A549 (cell line): ENCODE data around the gene C6orf52. TPM values are rescaled to one million over a fixed set of nuclear protein-coding genes. Genes with fewer than 3 reads are reported as not detected.

ENCODE experiments used
- ATAC-seq, 2 experiments: fragments of 200-7000 bp in 1 of 2; fragments of >200 bp in 1 of 2; cut with Nextera tagmentation in 1 of 2; cut with Tn5 transposase in 1 of 2; 3 replicates each; pipeline versions ENCODE4 v1.8.0 to v1.9.1; 2018 to 2020; ENCODE audit warnings: mild to moderate bottlenecking in 1 of 2, moderate library complexity in 1 of 2
- CTCF ChIA-PET: fragments of 300-600 bp; sonication (Branson Sonifier 250); formaldehyde crosslinking; extraction: SDS; loops from one replicate; lab custom pipeline; 2021; ENCODE audit warnings: antibody characterized with exemption, inconsistent platforms; lab: Yijun Ruan, JAX
- POLR2A ChIA-PET: fragments of 350-600 bp; formaldehyde crosslinking; extraction: SDS; loops from one replicate; lab custom pipeline; 2021; ENCODE audit warnings: antibody characterized with exemption, inconsistent platforms; lab: Yijun Ruan, JAX
- DNase-seq, 2 experiments: peaks; one replicate each; pipeline versions ENCODE4 v3.0.0 to v3.0.0-alpha.2; 2011 to 2016; ENCODE audit warnings: low read depth in 1 of 2, low spot score in 1 of 2
- FAIRE-seq: peaks from 2 replicates; lab custom pipeline; 2011; peaks lifted over from hg19 to GRCh38; lab: Jason Lieb, UNC
- H3K27ac ChIP-seq, 2 experiments: fragments of >200 bp; sonication (Bioruptor Twin); formaldehyde crosslinking; 3 replicates each; pipeline ENCODE4 v1.5.1; 2016 to 2017
- H3K4me1 ChIP-seq: fragments of >200 bp; sonication (Bioruptor Twin); formaldehyde crosslinking; 3 replicates; pipeline ENCODE4 v1.6.1; 2016
- H3K4me2 ChIP-seq: fragments of >200 bp; sonication (Bioruptor Twin); formaldehyde crosslinking; 3 replicates; pipeline ENCODE4 v1.6.1; 2016
- H3K4me3 ChIP-seq: fragments of >200 bp; sonication (Bioruptor Twin); formaldehyde crosslinking; 3 replicates; pipeline ENCODE4 v1.5.1; 2016
- H3K9me3 ChIP-seq: fragments of >200 bp; sonication (Bioruptor Twin); formaldehyde crosslinking; 3 replicates; pipeline ENCODE4 v1.6.1; 2016
- CBX8 ChIP-seq: fragments of 200-600 bp; sonication (generic); IDR thresholded peaks from 2 replicates; pipeline ENCODE4 v1.6.1; 2016
- CHD4 ChIP-seq: fragments of 200-600 bp; sonication (generic); IDR thresholded peaks from 2 replicates; pipeline ENCODE4 v1.6.1; 2016; ENCODE audit warnings: antibody characterized with exemption, mild to moderate bottlenecking, borderline replicate concordance
- EP300 ChIP-seq, 2 experiments: fragments of >200 bp; sonication (Bioruptor Twin); formaldehyde crosslinking; IDR thresholded peaks; 2 replicates in 1 of 2; 3 replicates in 1 of 2; pipeline ENCODE4 v1.6.1; 2016 to 2017
- FOSB ChIP-seq: fragments of 250-450 bp; sonication (Bioruptor Pico); IDR thresholded peaks from 2 replicates; pipeline ENCODE4 v1.5.0; 2020; ENCODE audit warnings: mild to moderate bottlenecking, moderate library complexity
- FOSL2 ChIP-seq, 2 experiments: fragments of 450-650 bp in 1 of 2; fragments of >200 bp in 1 of 2; sonication (Bioruptor Twin) in 1 of 2; formaldehyde crosslinking; IDR thresholded peaks; 2 replicates each; pipeline versions ENCODE4 v1.5.0 to v1.6.1; 2016 to 2020; ENCODE audit warnings: mild to moderate bottlenecking in 1 of 2, moderate library complexity in 1 of 2
- HEYL ChIP-seq: fragments of 250-450 bp; sonication (Bioruptor Pico); IDR thresholded peaks from 2 replicates; pipeline ENCODE4 v1.8.0; 2021; ENCODE audit warnings: mild to moderate bottlenecking, moderate library complexity
- HOXA7 ChIP-seq: fragments of 250-450 bp; sonication (Bioruptor Pico); IDR thresholded peaks from 2 replicates; pipeline ENCODE4 v1.5.0; 2020; ENCODE audit warnings: mild to moderate bottlenecking, moderate library complexity
- HOXB13 ChIP-seq: fragments of 250-450 bp; sonication (Bioruptor Pico); IDR thresholded peaks from 2 replicates; pipeline ENCODE4 v1.5.0; 2020; ENCODE audit warnings: low read depth, mild to moderate bottlenecking, moderate library complexity
- KDM5A ChIP-seq: fragments of 200-600 bp; sonication (generic); IDR thresholded peaks from 2 replicates; pipeline ENCODE4 v1.6.1; 2016; ENCODE audit warnings: antibody characterized with exemption, mild to moderate bottlenecking
- NPAS2 ChIP-seq: fragments of 250-450 bp; sonication (Bioruptor Pico); IDR thresholded peaks from 2 replicates; pipeline ENCODE4 v1.8.0; 2022; ENCODE audit warnings: mild to moderate bottlenecking, moderate library complexity, borderline replicate concordance
- NR3C1 ChIP-seq: fragments of >200 bp; sonication (Bioruptor Twin); formaldehyde crosslinking; IDR thresholded peaks from 3 replicates; pipeline ENCODE4 v1.6.1; 2017
- RNF2 ChIP-seq: fragments of 200-600 bp; sonication (generic); IDR thresholded peaks from 2 replicates; pipeline ENCODE4 v1.6.1; 2016; ENCODE audit warnings: low read depth, mild to moderate bottlenecking, antibody characterized with exemption, moderate library complexity, borderline replicate concordance
- ZSCAN20 ChIP-seq: fragments of 250-450 bp; sonication (Bioruptor Pico); IDR thresholded peaks from 2 replicates; pipeline ENCODE4 v1.8.0; 2022; ENCODE audit warnings: mild to moderate bottlenecking, moderate library complexity
- WGBS: methylation state at CpG from one replicate; pipeline ENCODE4 v1.1.6; 2017; ENCODE audit errors: missing lambda C conversion rate; 5-methylcytosine and 5-hydroxymethylcytosine counted together
- polyA plus RNA-seq, 4 experiments: library from polyadenylated mRNA; depleted of rRNA in 3 of 4; stranded (reverse); fragments of >200 nt; fragmentation: RNase III in 1 of 4; extraction: RNeasy Plus Mini Kit Qiagen cat#74134 plus additional on column Dnase treatment in 1 of 4; gene quantifications; 2 replicates in 3 of 4; 3 replicates in 1 of 4; pipeline ENCODE4 v1.2.3, GENCODE V29; 2011 to 2017
- TF ChIP-seq, protein P1 (sequence below): fragments of >200 bp; sonication (Bioruptor Twin); formaldehyde crosslinking; IDR thresholded peaks from 2 replicates; pipeline ENCODE4 v1.6.1; 2016
- TF ChIP-seq, protein P2 (sequence below): fragments of 200-600 bp; sonication (generic); IDR thresholded peaks from 2 replicates; pipeline ENCODE4 v1.6.1; 2016; ENCODE audit warnings: antibody characterized with exemption, mild to moderate bottlenecking, moderate library complexity
- TF ChIP-seq, protein P3 (sequence below): fragments of 250-450 bp; sonication (Bioruptor Pico); IDR thresholded peaks from 2 replicates; pipeline ENCODE4 v1.5.0; 2020; ENCODE audit warnings: low read depth, mild to moderate bottlenecking, moderate library complexity

Gene C6orf52
- polyA plus RNA-seq, 2 of the 4 experiments (the other 2 are of a cell fraction): 1.3 to 2.2 TPM

DNA sequence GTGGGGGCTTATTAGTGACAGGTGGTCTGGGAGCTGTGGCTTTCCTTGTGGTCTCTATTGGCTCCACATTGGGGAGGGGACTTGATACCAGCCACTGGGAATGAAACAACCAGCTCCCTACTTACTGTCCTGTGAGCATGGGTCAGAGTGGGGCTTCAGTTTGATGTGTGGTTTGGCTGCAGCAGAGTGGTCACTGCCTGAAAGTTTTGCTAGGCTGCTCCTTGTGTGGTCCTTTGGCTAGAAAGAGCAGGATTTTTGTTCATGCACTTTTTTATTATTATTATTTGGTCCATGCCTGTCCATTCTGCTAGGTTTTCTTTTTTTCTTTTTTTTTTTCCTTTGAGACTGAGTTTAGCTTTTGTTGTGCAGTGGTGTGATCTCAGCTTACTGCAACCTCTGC lies 45.6 kb upstream of the C6orf52 start (continued):
- TF ChIP-seq KDM5A (no peak), CBX8 (no peak)

DNA sequence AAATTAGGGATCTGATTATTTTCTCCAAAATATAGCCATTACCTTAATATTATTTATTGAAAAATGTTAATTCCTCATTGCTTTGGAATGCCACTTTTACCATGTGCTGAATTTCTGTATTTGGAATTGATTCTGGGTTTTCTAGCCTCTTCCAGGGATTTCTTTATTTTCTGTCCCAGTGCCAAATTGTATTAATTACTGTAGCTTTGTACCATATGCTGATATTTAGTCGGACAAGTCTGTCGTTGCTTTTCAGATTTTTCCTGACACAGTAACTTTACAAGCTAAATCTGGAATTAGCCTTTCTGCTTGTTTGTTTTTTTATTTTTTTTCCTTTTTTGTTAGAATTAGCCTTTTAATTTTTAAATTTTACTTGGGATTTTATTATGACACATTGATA lies 42.3 kb upstream of the C6orf52 start:
- TF ChIP-seq HOXA7 (CRISPR knock-in tag): no peak
- no peak for TF ChIP-seq EP300 (IDR thresholded peaks at IDR 0.05)
- TF ChIP-seq NR3C1: no peak
- TF ChIP-seq, protein P1, sequence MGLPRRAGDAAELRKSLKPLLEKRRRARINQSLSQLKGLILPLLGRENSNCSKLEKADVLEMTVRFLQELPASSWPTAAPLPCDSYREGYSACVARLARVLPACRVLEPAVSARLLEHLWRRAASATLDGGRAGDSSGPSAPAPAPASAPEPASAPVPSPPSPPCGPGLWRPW: no peak
- TF ChIP-seq, protein P2, sequence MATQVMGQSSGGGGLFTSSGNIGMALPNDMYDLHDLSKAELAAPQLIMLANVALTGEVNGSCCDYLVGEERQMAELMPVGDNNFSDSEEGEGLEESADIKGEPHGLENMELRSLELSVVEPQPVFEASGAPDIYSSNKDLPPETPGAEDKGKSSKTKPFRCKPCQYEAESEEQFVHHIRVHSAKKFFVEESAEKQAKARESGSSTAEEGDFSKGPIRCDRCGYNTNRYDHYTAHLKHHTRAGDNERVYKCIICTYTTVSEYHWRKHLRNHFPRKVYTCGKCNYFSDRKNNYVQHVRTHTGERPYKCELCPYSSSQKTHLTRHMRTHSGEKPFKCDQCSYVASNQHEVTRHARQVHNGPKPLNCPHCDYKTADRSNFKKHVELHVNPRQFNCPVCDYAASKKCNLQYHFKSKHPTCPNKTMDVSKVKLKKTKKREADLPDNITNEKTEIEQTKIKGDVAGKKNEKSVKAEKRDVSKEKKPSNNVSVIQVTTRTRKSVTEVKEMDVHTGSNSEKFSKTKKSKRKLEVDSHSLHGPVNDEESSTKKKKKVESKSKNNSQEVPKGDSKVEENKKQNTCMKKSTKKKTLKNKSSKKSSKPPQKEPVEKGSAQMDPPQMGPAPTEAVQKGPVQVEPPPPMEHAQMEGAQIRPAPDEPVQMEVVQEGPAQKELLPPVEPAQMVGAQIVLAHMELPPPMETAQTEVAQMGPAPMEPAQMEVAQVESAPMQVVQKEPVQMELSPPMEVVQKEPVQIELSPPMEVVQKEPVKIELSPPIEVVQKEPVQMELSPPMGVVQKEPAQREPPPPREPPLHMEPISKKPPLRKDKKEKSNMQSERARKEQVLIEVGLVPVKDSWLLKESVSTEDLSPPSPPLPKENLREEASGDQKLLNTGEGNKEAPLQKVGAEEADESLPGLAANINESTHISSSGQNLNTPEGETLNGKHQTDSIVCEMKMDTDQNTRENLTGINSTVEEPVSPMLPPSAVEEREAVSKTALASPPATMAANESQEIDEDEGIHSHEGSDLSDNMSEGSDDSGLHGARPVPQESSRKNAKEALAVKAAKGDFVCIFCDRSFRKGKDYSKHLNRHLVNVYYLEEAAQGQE: no peak
- no peak for TF ChIP-seq NPAS2 (CRISPR knock-in tag)
- no peak for TF ChIP-seq FOSB (CRISPR knock-in tag)
- no peak for TF ChIP-seq HOXB13 (CRISPR knock-in tag)
- TF ChIP-seq, protein P3, sequence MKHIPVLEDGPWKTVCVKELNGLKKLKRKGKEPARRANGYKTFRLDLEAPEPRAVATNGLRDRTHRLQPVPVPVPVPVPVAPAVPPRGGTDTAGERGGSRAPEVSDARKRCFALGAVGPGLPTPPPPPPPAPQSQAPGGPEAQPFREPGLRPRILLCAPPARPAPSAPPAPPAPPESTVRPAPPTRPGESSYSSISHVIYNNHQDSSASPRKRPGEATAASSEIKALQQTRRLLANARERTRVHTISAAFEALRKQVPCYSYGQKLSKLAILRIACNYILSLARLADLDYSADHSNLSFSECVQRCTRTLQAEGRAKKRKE: no peak
- no peak for TF ChIP-seq FOSL2 (IDR thresholded peaks at IDR 0.05)
- TF ChIP-seq FOSL2 (CRISPR knock-in tag; IDR thresholded peaks at IDR 0.05): no peak
- no peak for TF ChIP-seq ZSCAN20 (CRISPR knock-in tag)
- no peak for TF ChIP-seq RNF2
- no peak for TF ChIP-seq HEYL (CRISPR knock-in tag)
- TF ChIP-seq CHD4: no peak
- H3K27ac ChIP-seq: no peak overlapping the region; a peak in 1 of 6 replicates
- POLR2A ChIA-PET: no interaction called here
- no peak overlapping the region for H3K4me2 ChIP-seq
- 87% methylated on average over 2 of the region's 2 CpGs for WGBS
- DNase-seq: no peak
- no peaks in the 10 kb centered on the region for H3K9me3 ChIP-seq
- no peak for ATAC-seq
- CTCF ChIA-PET: interaction anchor here (1.4 kb wide), 1 partner anchor 23 kb away, joined by 4 read pairs; no protein-coding TSS in a partner anchor
- peaks cover 30% of the 10 kb centered on the region for H3K4me1 ChIP-seq
- H3K4me3 ChIP-seq: no peak overlapping the region
- FAIRE-seq: no peak

DNA sequence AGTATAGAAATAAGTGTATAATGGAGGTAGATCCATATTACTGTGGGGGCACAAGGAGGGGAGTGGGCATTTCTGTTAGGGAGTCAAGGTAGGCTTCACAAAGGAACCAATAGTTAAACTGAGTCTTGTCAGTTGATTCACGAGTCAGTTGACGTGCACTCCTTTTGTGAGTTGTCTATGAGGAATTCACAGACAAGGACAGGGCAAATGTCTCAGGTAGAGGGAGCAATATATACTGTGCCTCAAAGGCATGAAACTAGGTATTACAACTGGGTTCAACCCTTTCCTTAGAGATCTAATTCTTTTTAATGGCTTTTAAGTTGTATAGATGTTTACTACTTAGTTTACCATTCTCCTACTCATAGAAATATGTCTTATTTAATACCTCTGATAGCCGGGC lies 39.4 kb upstream of the C6orf52 start:
- ChIA-PET CTCF (interaction anchor here (0.7 to 1.4 kb wide), 2 partner anchors 13 to 224 kb away, joined by 3 read pairs; no protein-coding TSS in a partner anchor), POLR2A (interaction anchor here (3.7 kb wide), 1 partner anchor 11 kb away, joined by 16 read pairs; the partner anchor contains the start of gene TMEM14C)
- H3K4me3 ChIP-seq: no peak overlapping the region
- H3K27ac ChIP-seq: peak overlapping the region; percentile 77 to 90
- FAIRE-seq (no peak), ATAC-seq (no peak), DNase-seq (no peak)
- 74% methylated on average over 3 of the region's 3 CpGs for WGBS
- H3K4me2 ChIP-seq: peak overlapping the region; percentile 86; the same call in 1 of the 3 replicates
- H3K4me1 ChIP-seq: peaks cover 30% of the 10 kb centered on the region
- no peaks in the 10 kb centered on the region for H3K9me3 ChIP-seq
- TF ChIP-seq, protein P1: no peak
